GM12878 (cell line): ENCODE data around the gene CREB5. TPM values are rescaled to one million over a fixed set of nuclear protein-coding genes. Genes with fewer than 3 reads are reported as not detected.

Source experiments
- ATAC-seq: fragments of 200-7000 bp; cut with Tn5 transposase; 3 replicates; pipeline ENCODE4 v1.9.1; 2020; ENCODE audit warnings: mild to moderate bottlenecking, moderate library complexity
- BruUV-seq: library from RNA; stranded (reverse); fragments of 400-500 nt; replicated peaks from 2 replicates; lab custom pipeline; 2021; lab: Mats Ljungman, UMichigan
- CTCF ChIA-PET: fragments of 300-600 bp; sonication (Branson Sonifier 250); formaldehyde crosslinking; extraction: SDS; loops from one replicate; lab custom pipeline; 2021; ENCODE audit warnings: inconsistent platforms; lab: Yijun Ruan, JAX
- POLR2A ChIA-PET: fragments of 350-600 bp; formaldehyde crosslinking; extraction: SDS; loops from one replicate; lab custom pipeline; 2021; ENCODE audit warnings: inconsistent platforms; lab: Charles Lee
- RAD21 ChIA-PET: fragments of 300-600 bp; sonication (Branson Sonifier 250); formaldehyde crosslinking; loops from one replicate; lab custom pipeline; 2023; ENCODE audit warnings: antibody characterized with exemption; ENCODE audit not compliant: unreplicated experiment; lab: Charles Lee
- SMC1A ChIA-PET: fragments of 300-600 bp; sonication (Branson Sonifier 250); formaldehyde crosslinking; loops from one replicate; lab custom pipeline; 2023; ENCODE audit not compliant: unreplicated experiment, uncharacterized antibody; lab: Charles Lee
- DNase-seq: peaks from one replicate; pipeline ENCODE4 v3.0.0-alpha.2; 2011; ENCODE audit warnings: low read depth, low spot score
- FAIRE-seq: peaks from 3 replicates; lab custom pipeline; 2011; peaks lifted over from hg19 to GRCh38; lab: Jason Lieb, UNC
- H2AFZ ChIP-seq: 2 replicates; pipeline ENCODE4 v1.6.0; 2011; ENCODE audit warnings: low read depth, low read length, control low read depth; ENCODE audit not compliant: control insufficient read depth
- H3K27ac ChIP-seq: 2 replicates; pipeline ENCODE4 v1.5.1; 2011; ENCODE audit warnings: control low read depth; ENCODE audit not compliant: control insufficient read depth, insufficient read depth
- H3K27me3 ChIP-seq, 2 experiments: replicated peaks in 1 of 2; 2 replicates each; pipeline versions ENCODE4 v1.6.0 to v1.6.1; 2011; ENCODE audit warnings: low read length in 1 of 2; ENCODE audit not compliant: control insufficient read depth in 2 of 2, insufficient read depth in 2 of 2
- H3K36me3 ChIP-seq, 2 experiments: 2 replicates each; pipeline ENCODE4 v1.5.1; 2011; ENCODE audit warnings: low read length in 1 of 2; ENCODE audit not compliant: control insufficient read depth in 2 of 2, insufficient read depth in 2 of 2
- H3K4me1 ChIP-seq: 2 replicates; pipeline ENCODE4 v1.6.1; 2011; ENCODE audit warnings: mild to moderate bottlenecking, low read length, moderate library complexity, mixed read lengths; ENCODE audit not compliant: control insufficient read depth, insufficient read depth
- H3K4me2 ChIP-seq: 2 replicates; pipeline ENCODE4 v1.6.0; 2011; ENCODE audit warnings: control low read depth; ENCODE audit not compliant: control insufficient read depth, insufficient read depth
- H3K4me3 ChIP-seq: fragments of 200-600 bp; sonication (generic); 2 replicates; pipeline ENCODE4 v1.5.1; 2016
- H3K79me2 ChIP-seq: 2 replicates; pipeline ENCODE4 v1.6.0; 2011; ENCODE audit warnings: low read length; ENCODE audit not compliant: control insufficient read depth, insufficient read depth
- H3K9ac ChIP-seq: 2 replicates; pipeline ENCODE4 v1.8.0; 2011; ENCODE audit warnings: low read length, control low read depth, mixed read lengths; ENCODE audit not compliant: control insufficient read depth, insufficient read depth
- H3K9me3 ChIP-seq: replicated peaks from 3 replicates; pipeline ENCODE4 v1.5.1; 2011; ENCODE audit warnings: mild to moderate bottlenecking, low read length; ENCODE audit not compliant: control insufficient read depth, insufficient read depth
- H4K20me1 ChIP-seq: 2 replicates; pipeline ENCODE4 v1.6.0; 2011; ENCODE audit not compliant: control insufficient read depth, insufficient read depth
- ATF2 ChIP-seq: IDR thresholded peaks from 2 replicates; pipeline ENCODE4 v1.6.1; 2012; ENCODE audit warnings: low read length, inconsistent platforms
- CEBPB ChIP-seq, 2 experiments: fragments of 150-350 bp in 1 of 2; IDR thresholded peaks; 2 replicates each; pipeline ENCODE4 v1.6.1; 2012 to 2014; ENCODE audit warnings: low read depth in 2 of 2, low read length in 2 of 2, borderline replicate concordance in 1 of 2, inconsistent platforms in 1 of 2
- FOXK2 ChIP-seq: fragments of 450-650 bp; IDR thresholded peaks from 2 replicates; pipeline ENCODE4 v1.6.1; 2017; ENCODE audit warnings: mild to moderate bottlenecking, moderate library complexity
- HSF1 ChIP-seq: fragments of 150-350 bp; IDR thresholded peaks from 2 replicates; pipeline ENCODE4 v1.6.1; 2014; ENCODE audit warnings: mild to moderate bottlenecking, low read depth, low read length
- KLF5 ChIP-seq: fragments of 450-650 bp; IDR thresholded peaks from 2 replicates; pipeline ENCODE4 v1.6.1; 2014; ENCODE audit warnings: mild to moderate bottlenecking; ENCODE audit not compliant: partially characterized antibody
- NBN ChIP-seq: fragments of 450-650 bp; IDR thresholded peaks from 2 replicates; pipeline ENCODE4 v1.6.1; 2016
- ZBTB33 ChIP-seq: fragments of 450-650 bp; IDR thresholded peaks from 2 replicates; pipeline ENCODE4 v1.6.1; 2017; ENCODE audit warnings: mild to moderate bottlenecking
- ZBTB4 ChIP-seq: fragments of 450-650 bp; formaldehyde crosslinking; IDR thresholded peaks from 2 replicates; pipeline ENCODE4 v1.4.0; 2022; ENCODE audit warnings: mild to moderate bottlenecking, moderate library complexity
- ZNF622 ChIP-seq: fragments of 450-650 bp; IDR thresholded peaks from 2 replicates; pipeline ENCODE4 v1.6.1; 2017; ENCODE audit warnings: mild to moderate bottlenecking, inconsistent platforms
- WGBS: methylation state at CpG from one replicate; pipeline ENCODE4 v1.1.6; 2016; ENCODE audit warnings: low lambda C conversion rate; ENCODE audit not compliant: insufficient replicate concordance, insufficient coverage; ENCODE audit errors: missing lambda C conversion rate; 5-methylcytosine and 5-hydroxymethylcytosine counted together
- in situ Hi-C: fragments of 300-500 bp; cut with MboI; formaldehyde crosslinking; loops from 9 replicates; pipeline ENCODE4 v1.14.3; 2018; ENCODE audit warnings: mixed read lengths
- intact Hi-C: fragments of 100-400 bp; cut with micrococcal nuclease; formaldehyde crosslinking; loops from one replicate; pipeline ENCODE4 v1.14.2; 2022; ENCODE audit not compliant: unreplicated experiment
- polyA plus RNA-seq, 11 experiments: library from polyadenylated mRNA; depleted of rRNA in 4 of 11; unstranded in 6 of 11; stranded (reverse) in 5 of 11; fragments of >200 nt; fragmentation: Nextera tagmentation in 4 of 11; fragmentation: Illumina TruSeq in 1 of 11; extraction: Ambion mirVana in 4 of 11; extraction: Trizol in 1 of 11; gene quantifications; 1 replicate in 1 of 11; 2 replicates in 10 of 11; pipeline versions ENCODE4 v1.2.1 to v1.2.3, GENCODE V29; 2011 to 2016; ENCODE audit warnings: inconsistent platforms in 2 of 11, missing spikeins in 2 of 11, low read depth in 1 of 11
- total RNA-seq, 4 experiments: library from RNA; depleted of rRNA in 3 of 4; stranded (reverse); fragments of >200 nt in 3 of 4; fragmentation: Illumina TruSeq in 1 of 4; extraction: Trizol in 1 of 4; gene quantifications; 2 replicates each; pipeline versions ENCODE4 v1.2.1 to v1.2.3, GENCODE V29; 2013 to 2021
- TF ChIP-seq, protein P1 (sequence below): fragments of 450-650 bp; formaldehyde crosslinking; IDR thresholded peaks from 2 replicates; pipeline ENCODE4 v1.4.0; 2020; ENCODE audit warnings: mild to moderate bottlenecking, moderate library complexity

The CREB5 gene
- total and polyA plus RNA-seq, 10 of the 15 experiments (the other 5 are each of a cell fraction or from before 2014, with no cell fraction given): 12.9 to 74.1 (median 53.0) TPM

GRCh38 chr7:28706584-28706983 is 294.3 kb downstream of the CREB5 start (continued):
- TF ChIP-seq, protein P1, sequence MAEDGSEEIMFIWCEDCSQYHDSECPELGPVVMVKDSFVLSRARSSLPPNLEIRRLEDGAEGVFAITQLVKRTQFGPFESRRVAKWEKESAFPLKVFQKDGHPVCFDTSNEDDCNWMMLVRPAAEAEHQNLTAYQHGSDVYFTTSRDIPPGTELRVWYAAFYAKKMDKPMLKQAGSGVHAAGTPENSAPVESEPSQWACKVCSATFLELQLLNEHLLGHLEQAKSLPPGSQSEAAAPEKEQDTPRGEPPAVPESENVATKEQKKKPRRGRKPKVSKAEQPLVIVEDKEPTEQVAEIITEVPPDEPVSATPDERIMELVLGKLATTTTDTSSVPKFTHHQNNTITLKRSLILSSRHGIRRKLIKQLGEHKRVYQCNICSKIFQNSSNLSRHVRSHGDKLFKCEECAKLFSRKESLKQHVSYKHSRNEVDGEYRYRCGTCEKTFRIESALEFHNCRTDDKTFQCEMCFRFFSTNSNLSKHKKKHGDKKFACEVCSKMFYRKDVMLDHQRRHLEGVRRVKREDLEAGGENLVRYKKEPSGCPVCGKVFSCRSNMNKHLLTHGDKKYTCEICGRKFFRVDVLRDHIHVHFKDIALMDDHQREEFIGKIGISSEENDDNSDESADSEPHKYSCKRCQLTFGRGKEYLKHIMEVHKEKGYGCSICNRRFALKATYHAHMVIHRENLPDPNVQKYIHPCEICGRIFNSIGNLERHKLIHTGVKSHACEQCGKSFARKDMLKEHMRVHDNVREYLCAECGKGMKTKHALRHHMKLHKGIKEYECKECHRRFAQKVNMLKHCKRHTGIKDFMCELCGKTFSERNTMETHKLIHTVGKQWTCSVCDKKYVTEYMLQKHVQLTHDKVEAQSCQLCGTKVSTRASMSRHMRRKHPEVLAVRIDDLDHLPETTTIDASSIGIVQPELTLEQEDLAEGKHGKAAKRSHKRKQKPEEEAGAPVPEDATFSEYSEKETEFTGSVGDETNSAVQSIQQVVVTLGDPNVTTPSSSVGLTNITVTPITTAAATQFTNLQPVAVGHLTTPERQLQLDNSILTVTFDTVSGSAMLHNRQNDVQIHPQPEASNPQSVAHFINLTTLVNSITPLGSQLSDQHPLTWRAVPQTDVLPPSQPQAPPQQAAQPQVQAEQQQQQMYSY (CRISPR knock-in tag): no peak
- TF ChIP-seq KLF5: no peak
- TF ChIP-seq HSF1: no peak
- TF ChIP-seq, all 136 proteins: peak for 0

- SMC1A ChIA-PET: interaction anchor here (0.7 to 1.0 kb wide), 3 partner anchors 9 to 137 kb away, joined by 3 to 6 read pairs (median 3); no protein-coding TSS in a partner anchor
- in situ Hi-C loops: no loop called here
- 47% methylated on average over 6 of the region's 6 CpGs for WGBS
- TF ChIP-seq NBN: no peak
- TF ChIP-seq ZBTB4 (CRISPR knock-in tag): no peak
- no peak for TF ChIP-seq ZNF622
- TF ChIP-seq ZBTB33: no peak
- TF ChIP-seq FOXK2: no peak
- no peak for TF ChIP-seq KLF5
- no peak for TF ChIP-seq ATF2
- no peak for TF ChIP-seq CEBPB (IDR thresholded peaks at IDR 0.05; ENCODE audit: borderline replicate concordance in 1 of 2, low read depth in 2 of 2, low read length in 2 of 2)
These were observed 295.0 kb downstream of the CREB5 start for GRCh38 chr7:28707291-28707690.

More at GRCh38 chr7:28707291-28707690, 295.0 kb downstream of the CREB5 start:
- ChIA-PET RAD21 (no interaction called here), POLR2A (no interaction called here), CTCF (interaction anchor here (0.9 to 2.8 kb wide), 3 partner anchors 9 to 146 kb away, joined by 3 to 7 read pairs (median 3); no protein-coding TSS in a partner anchor)
- FAIRE-seq (no peak), DNase-seq (no peak), ATAC-seq (no peak)
- Histone ChIP-seq H3K36me3 (no peaks in the 10 kb centered on the region; a peak in 1 of 4 replicates), H3K4me3 (no peak overlapping the region), H3K79me2 (no peaks in the 10 kb centered on the region), H3K4me2 (no peak overlapping the region), H3K9ac (no peak overlapping the region), H2AFZ (no peak overlapping the region), H3K27ac (no peak overlapping the region), H3K27me3 (no peaks in the 10 kb centered on the region), H3K9me3 (peaks cover 2% of the 10 kb centered on the region; the same call in 2 of the 3 replicates), H3K4me1 (peaks cover 16% of the 10 kb centered on the region), H4K20me1 (no peaks in the 10 kb centered on the region)
- no TSS peak for BruUV-seq
- intact Hi-C loops: no loop called here
